Endothelial cell of umbilical vein (primary cell): ENCODE results near the gene PRPF39. TPM values are rescaled to one million over a fixed set of nuclear protein-coding genes. Genes with fewer than 3 reads are reported as not detected.

Source experiments
- BruUV-seq: library from RNA; stranded (reverse); fragments of 400-500 nt; replicated peaks from 2 replicates; lab custom pipeline; 2021; lab: Mats Ljungman, UMichigan
- CTCF ChIA-PET: fragments of 300-600, 350-600 bp; sonication (Branson Sonifier 250); formaldehyde crosslinking; loops from one replicate; lab custom pipeline; 2021; ENCODE audit warnings: antibody characterized with exemption, inconsistent platforms; lab: Charles Lee
- POLR2A ChIA-PET: fragments of 300-600, 350-600 bp; sonication (Branson Sonifier 250); formaldehyde crosslinking; loops from one replicate; lab custom pipeline; 2021; ENCODE audit warnings: antibody characterized with exemption, inconsistent platforms; lab: Charles Lee
- DNase-seq: peaks from one replicate; pipeline ENCODE4 v3.0.0-alpha.2; 2011; ENCODE audit warnings: low read depth, low spot score
- FAIRE-seq: peaks from 2 replicates; lab custom pipeline; 2011; peaks lifted over from hg19 to GRCh38; lab: Jason Lieb, UNC
- H2AFZ ChIP-seq: 2 replicates; pipeline ENCODE4 v1.6.0; 2012; ENCODE audit warnings: low read depth, low read length, control low read depth, inconsistent platforms
- H3K27ac ChIP-seq: 2 replicates; pipeline ENCODE4 v1.5.1; 2011; ENCODE audit warnings: low read depth, mild to moderate bottlenecking, control low read depth, low read length, moderate library complexity; ENCODE audit not compliant: insufficient read depth
- H3K27me3 ChIP-seq, 2 experiments: 2 replicates each; pipeline versions ENCODE4 v1.6.0 to v1.6.1; 2011; ENCODE audit warnings: low read length in 2 of 2, mixed read lengths in 1 of 2; ENCODE audit not compliant: control insufficient read depth in 2 of 2, insufficient read depth in 2 of 2
- H3K36me3 ChIP-seq, 2 experiments: 2 replicates in 1 of 2; 3 replicates in 1 of 2; pipeline ENCODE4 v1.5.1; 2011; ENCODE audit warnings: low read length in 2 of 2, mild to moderate bottlenecking in 1 of 2, moderate library complexity in 1 of 2; ENCODE audit not compliant: control insufficient read depth in 2 of 2, insufficient read depth in 2 of 2; ENCODE audit errors: extremely low read depth in 1 of 2
- H3K4me1 ChIP-seq: 3 replicates; pipeline ENCODE4 v1.5.1; 2011; ENCODE audit warnings: mild to moderate bottlenecking, low read length; ENCODE audit not compliant: control insufficient read depth, insufficient read depth; ENCODE audit errors: extremely low read depth
- H3K4me2 ChIP-seq: 2 replicates; pipeline ENCODE4 v1.6.1; 2011; ENCODE audit warnings: low read length, control low read depth, mixed read lengths; ENCODE audit not compliant: insufficient read depth
- H3K4me3 ChIP-seq, 3 experiments: fragments of 200-600 bp in 1 of 3; sonication (generic), shearing (Covaris generic) in 1 of 3; replicated peaks in 1 of 3; 2 replicates each; pipeline ENCODE4 v1.5.1; 2011 to 2016; ENCODE audit warnings: control low read depth in 3 of 3, low read length in 3 of 3, mild to moderate bottlenecking in 2 of 3, inconsistent platforms in 1 of 3, low read depth in 1 of 3, moderate library complexity in 1 of 3; ENCODE audit not compliant: insufficient read depth in 1 of 3
- H3K79me2 ChIP-seq: 2 replicates; pipeline ENCODE4 v1.6.0; 2012; ENCODE audit warnings: low read length, inconsistent platforms; ENCODE audit not compliant: control insufficient read depth, insufficient read depth
- H3K9ac ChIP-seq: replicated peaks from 2 replicates; pipeline ENCODE3; 2011; ENCODE audit warnings: low read length, control low read depth; ENCODE audit not compliant: insufficient read depth; ENCODE audit errors: extremely low read depth
- H3K9me1 ChIP-seq: replicated peaks from 3 replicates; pipeline ENCODE4 v1.6.0; 2011; ENCODE audit warnings: mild to moderate bottlenecking, low read length; ENCODE audit not compliant: control insufficient read depth, insufficient read depth; ENCODE audit errors: extremely low read depth
- H3K9me3 ChIP-seq: replicated peaks from 2 replicates; pipeline ENCODE4 v1.5.1; 2012; ENCODE audit warnings: low read length, inconsistent platforms; ENCODE audit not compliant: control insufficient read depth, insufficient read depth
- H4K20me1 ChIP-seq: replicated peaks from 2 replicates; pipeline ENCODE3; 2011; ENCODE audit warnings: mild to moderate bottlenecking, low read length; ENCODE audit not compliant: control insufficient read depth, insufficient read depth; ENCODE audit errors: extremely low read depth
- CTCF ChIP-seq, 2 donors: IDR thresholded peaks; 1 replicate in 1 of 2; 2 replicates in 1 of 2; pipeline ENCODE4 v1.5.1; 2011; ENCODE audit warnings: low read length in 2 of 2, mild to moderate bottlenecking in 2 of 2, moderate library complexity in 2 of 2, control low read depth in 1 of 2, inconsistent platforms in 1 of 2, low read depth in 1 of 2; ENCODE audit not compliant: insufficient read depth in 1 of 2; ENCODE audit errors: extremely low read depth in 1 of 2
- EZH2 ChIP-seq: IDR thresholded peaks from 2 replicates; pipeline ENCODE4 v1.6.1; 2012; ENCODE audit warnings: borderline replicate concordance, low read depth, mild to moderate bottlenecking, moderate library complexity, low read length, inconsistent platforms; ENCODE audit not compliant: severe bottlenecking
- FOS ChIP-seq: IDR thresholded peaks from 2 replicates; pipeline ENCODE4 v1.6.1; 2011; ENCODE audit warnings: mild to moderate bottlenecking, low read length, moderate library complexity, borderline replicate concordance; ENCODE audit not compliant: insufficient read depth
- GATA2 ChIP-seq: IDR thresholded peaks from 2 replicates; pipeline ENCODE4 v1.7.0; 2011; ENCODE audit warnings: low read depth, mild to moderate bottlenecking, moderate library complexity, mixed read lengths, low read length; ENCODE audit not compliant: insufficient read length, insufficient read depth
- JUN ChIP-seq: IDR thresholded peaks from 2 replicates; pipeline ENCODE4 v1.6.1; 2011; ENCODE audit warnings: borderline replicate concordance, low read depth; ENCODE audit not compliant: insufficient read length, insufficient read depth
- MAX ChIP-seq: IDR thresholded peaks from 2 replicates; pipeline ENCODE4 v1.6.1; 2011; ENCODE audit not compliant: insufficient read depth, insufficient read length
- MYC ChIP-seq: IDR thresholded peaks from one replicate; pipeline ENCODE4 v1.6.1; 2011; ENCODE audit warnings: mild to moderate bottlenecking, low read depth, low read length
- POLR2A ChIP-seq: IDR thresholded peaks from 2 replicates; pipeline ENCODE4 v1.6.1; 2012; ENCODE audit warnings: low read depth, mild to moderate bottlenecking, control low read depth, low read length
- POLR2AphosphoS5 ChIP-seq: IDR thresholded peaks from 2 replicates; pipeline ENCODE4 v1.6.1; 2012; ENCODE audit warnings: low read depth, mild to moderate bottlenecking, control low read depth, low read length, moderate library complexity; ENCODE audit not compliant: insufficient read depth
- dilution Hi-C: fragments of 300-500 bp; cut with MboI; formaldehyde crosslinking; loops from one replicate; pipeline ENCODE4 v1.15.0; 2019; ENCODE audit warnings: low sequenced_read_pairs; ENCODE audit not compliant: extremely low pct_ligation_motif_present
- intact Hi-C: fragments of 100-400 bp; cut with micrococcal nuclease; formaldehyde crosslinking; loops from one replicate; pipeline ENCODE4 v1.10.0; 2022
- polyA plus RNA-seq, 4 experiments: library from polyadenylated mRNA; depleted of rRNA in 3 of 4; stranded (reverse) in 3 of 4; unstranded in 1 of 4; fragments of >200 nt; gene quantifications; 2 replicates each; pipeline versions ENCODE4 v1.2.1 to v1.2.3, GENCODE V29; 2011 to 2012; ENCODE audit warnings: missing spikeins in 1 of 4
- total RNA-seq: library from RNA; stranded (reverse); gene quantifications from 2 replicates; pipeline ENCODE4 v1.2.3, GENCODE V29; 2021

Gene PRPF39
- total and polyA plus RNA-seq, 2 donors (not counting 3 experiments of a cell fraction or from before 2014, with no cell fraction given): 24.8 to 44.4 TPM

GRCh38 chr14:45114327-45114726, 30.4 kb downstream of the PRPF39 start:
- Histone ChIP-seq H3K27me3 (no peaks in the 10 kb centered on the region), H3K4me1 (peaks cover 14% of the 10 kb centered on the region), H3K9ac (no peak overlapping the region), H3K4me2 (no peak overlapping the region), H3K27ac (no peak overlapping the region), H3K36me3 (peaks cover 4 to 48% of the 10 kb centered on the region in 2 experiments), H3K4me3 (no peak overlapping the region), H2AFZ (no peak overlapping the region), H3K79me2 (peaks cover 8% of the 10 kb centered on the region), H4K20me1 (no peaks in the 10 kb centered on the region), H3K9me1 (no peaks in the 10 kb centered on the region), H3K9me3 (no peaks in the 10 kb centered on the region)
- DNase-seq (no peak), FAIRE-seq (no peak)
- intact Hi-C loops: no loop called here
- dilution Hi-C loops: no loop called here
- no peak for TF ChIP-seq EZH2
- no peak for TF ChIP-seq MYC
- no peak for TF ChIP-seq MAX
- TF ChIP-seq POLR2A: no peak
- TF ChIP-seq JUN: no peak
- ChIA-PET POLR2A (interaction anchor here (2.0 kb wide), 1 partner anchor 20 kb away, joined by 4 read pairs; the partner anchor contains the start of gene FKBP3), CTCF (interaction anchor here (1.1 to 3.3 kb wide), 4 partner anchors 14 to 201 kb away, joined by 3 to 15 read pairs (median 6); partner anchors contain the start of gene FKBP3)
- BruUV-seq: no TSS peak

- intact Hi-C loops: no loop called here
- Histone ChIP-seq H3K9me3 (no peaks in the 10 kb centered on the region), H3K36me3 (peaks cover 10 to 48% of the 10 kb centered on the region in 2 experiments), H2AFZ (no peak overlapping the region), H4K20me1 (no peaks in the 10 kb centered on the region), H3K9ac (no peak overlapping the region), H3K79me2 (peaks cover 4% of the 10 kb centered on the region), H3K27me3 (no peaks in the 10 kb centered on the region), H3K27ac (no peak overlapping the region), H3K9me1 (no peaks in the 10 kb centered on the region), H3K4me1 (peaks cover 2% of the 10 kb centered on the region), H3K4me2 (no peak overlapping the region), H3K4me3 (no peak overlapping the region)
- no peak for DNase-seq
- BruUV-seq: no TSS peak
- dilution Hi-C loops: no loop called here
- FAIRE-seq: no peak
- CTCF ChIA-PET: interaction anchor here (1.2 kb wide), 1 partner anchor 8 kb away, joined by 3 read pairs; no protein-coding TSS in a partner anchor
- POLR2A ChIA-PET: no interaction called here
- TF ChIP-seq MAX: no peak
- TF ChIP-seq POLR2AphosphoS5: no peak
- TF ChIP-seq CTCF (IDR thresholded peaks at IDR 0.05; ENCODE audit: extremely low read depth in 1 of 2, insufficient read depth in 1 of 2, low read depth in 1 of 2, low read length in 2 of 2): no peak
- no peak for TF ChIP-seq JUN
- no peak for TF ChIP-seq EZH2
- TF ChIP-seq MYC: no peak
- no peak for TF ChIP-seq GATA2
- no peak for TF ChIP-seq POLR2A
- no peak for TF ChIP-seq FOS
Observed at GRCh38 chr14:45118594-45118993, 34.7 kb downstream of the PRPF39 start.
